ENCODE results near the gene BAG3. TPM values are rescaled to one million over a fixed set of nuclear protein-coding genes. Genes with fewer than 3 reads are reported as not detected.
"Not testable (repeated sequence)": the region's sequence is repeated elsewhere in the genome, so short reads cannot be mapped to it uniquely, and the experiment has no call there.

Gene BAG3
- total RNA-seq, 1 donor from 2014 or later, result 50.1 TPM

DNA sequence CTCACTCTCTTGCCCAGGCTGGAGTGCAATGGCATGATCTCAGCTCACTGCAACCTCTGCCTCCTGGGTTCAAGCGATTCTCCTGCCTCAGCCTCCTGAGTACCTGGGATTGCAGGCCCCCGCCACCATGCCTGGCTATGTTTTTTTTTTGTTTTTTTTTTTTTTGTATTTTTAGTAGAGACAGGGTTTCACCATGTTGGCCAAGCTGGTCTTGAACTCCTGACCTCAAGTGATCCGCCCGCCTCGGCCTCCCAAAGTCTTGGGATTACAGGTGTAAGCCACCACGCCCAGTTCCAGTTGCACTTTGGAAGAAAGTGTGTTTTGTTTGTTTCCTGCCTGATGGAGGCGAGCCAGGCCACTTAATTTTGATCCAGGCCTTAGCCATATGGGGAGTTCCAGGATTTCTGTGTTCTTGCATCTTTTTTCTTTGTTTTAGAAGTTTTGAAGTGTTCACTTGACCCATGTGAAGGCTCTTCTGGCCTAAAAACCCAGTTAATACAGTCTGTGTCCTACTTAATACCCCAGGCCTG lies 11.0 kb downstream of the BAG3 start:
- intact Hi-C loops (cut with DNase I); ATAC-seq; DNase-seq (ENCODE audit: low spot score): not testable (repeated sequence)

GRCh38 chr10:119663866-119664698 lies 12.9 kb downstream of the BAG3 start:
- intact Hi-C loops (cut with DNase I), result no loop called here
- DNase-seq (ENCODE audit: low spot score) (no peak), ATAC-seq (peak; percentile 67)

DNA sequence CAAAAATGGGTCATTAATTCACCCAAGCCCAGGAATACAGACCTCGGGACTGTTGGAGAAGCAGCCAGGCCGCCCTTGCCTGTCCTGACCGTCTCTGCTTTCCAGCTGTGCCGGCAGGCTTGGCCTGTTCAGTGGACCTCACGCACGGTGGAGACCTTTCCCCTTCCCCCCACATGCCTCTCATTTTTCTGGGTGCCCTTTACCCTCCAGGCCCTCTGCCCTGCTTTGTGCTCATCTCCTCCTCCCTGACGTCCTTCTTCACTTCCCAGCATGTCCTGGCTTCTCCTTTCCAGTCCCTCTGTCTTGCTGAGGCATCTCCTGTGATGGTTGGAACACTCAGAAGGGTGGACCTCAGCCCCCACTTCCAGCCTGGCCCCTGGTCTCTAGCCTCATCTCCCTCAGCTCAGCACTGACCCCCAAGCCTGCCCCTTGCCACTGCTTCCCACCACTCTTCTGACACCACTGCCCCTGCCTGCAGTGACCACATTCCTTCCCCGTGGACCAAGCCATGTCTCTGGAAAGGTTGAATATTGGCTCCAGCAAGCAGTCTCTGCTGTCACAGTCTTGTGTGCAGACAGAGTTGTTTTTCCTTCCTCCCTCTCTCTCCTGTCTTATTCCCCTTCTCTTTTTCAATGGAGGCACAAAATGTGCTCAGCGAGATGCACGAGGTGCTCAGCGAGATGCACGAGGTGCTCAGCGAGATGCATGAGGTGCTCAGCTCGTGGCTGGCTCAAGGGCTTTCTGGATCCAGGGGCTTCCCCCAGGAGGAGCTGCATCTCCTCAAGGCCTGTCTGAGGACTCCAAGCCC lies 14.9 kb downstream of the BAG3 start:
- DNase-seq (ENCODE audit: low spot score), result no peak
- peak; percentile 43 for ATAC-seq
- intact Hi-C loops (cut with DNase I), result no loop called here

- DNase-seq (ENCODE audit: low spot score) (no peak), ATAC-seq (no peak)
- intact Hi-C loops (cut with DNase I), result no loop called here
These were observed 15.5 kb downstream of the BAG3 start for GRCh38 chr10:119666709-119667004.

DNA sequence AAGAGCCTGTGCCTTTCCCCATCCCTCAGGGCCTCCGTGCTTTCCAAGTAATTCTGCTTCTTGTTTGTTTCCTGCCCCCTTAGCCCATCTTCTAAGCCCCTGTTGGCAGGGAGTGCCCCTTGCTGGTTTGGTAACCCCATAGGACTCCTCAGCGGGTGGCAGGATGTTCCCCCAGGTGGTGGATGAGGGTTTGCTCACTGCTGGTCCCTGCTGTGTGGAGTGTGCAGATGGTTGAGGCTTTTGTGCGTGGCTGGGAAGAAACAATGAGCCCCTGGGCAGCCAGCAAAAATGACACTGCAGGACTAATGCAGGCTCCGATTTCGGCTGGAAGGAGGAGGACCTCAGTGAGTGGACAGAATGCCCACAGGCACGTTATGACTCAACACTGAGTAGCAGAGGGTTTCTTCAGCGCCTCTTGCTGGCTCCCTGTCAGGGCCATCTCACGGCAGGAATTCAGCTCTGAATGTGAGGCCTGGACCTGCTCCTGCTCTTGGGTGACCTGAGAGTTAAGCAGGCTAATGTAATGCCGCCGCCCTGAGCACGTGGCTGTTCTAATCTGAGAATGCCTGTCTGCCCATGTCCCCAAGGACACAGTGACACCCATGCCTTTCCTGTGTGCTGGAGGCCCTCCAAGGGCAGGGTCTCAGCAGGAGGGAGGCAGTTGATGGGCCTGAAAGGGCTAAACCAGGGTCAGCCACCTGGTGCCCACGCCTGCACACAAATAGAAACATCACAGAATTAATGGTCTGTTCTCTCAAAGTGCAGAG lies 16.6 kb downstream of the BAG3 start:
- DNase-seq (ENCODE audit: low spot score), result no peak
- intact Hi-C loops (cut with DNase I), result no loop called here
- peak; percentile 82 for ATAC-seq

DNA sequence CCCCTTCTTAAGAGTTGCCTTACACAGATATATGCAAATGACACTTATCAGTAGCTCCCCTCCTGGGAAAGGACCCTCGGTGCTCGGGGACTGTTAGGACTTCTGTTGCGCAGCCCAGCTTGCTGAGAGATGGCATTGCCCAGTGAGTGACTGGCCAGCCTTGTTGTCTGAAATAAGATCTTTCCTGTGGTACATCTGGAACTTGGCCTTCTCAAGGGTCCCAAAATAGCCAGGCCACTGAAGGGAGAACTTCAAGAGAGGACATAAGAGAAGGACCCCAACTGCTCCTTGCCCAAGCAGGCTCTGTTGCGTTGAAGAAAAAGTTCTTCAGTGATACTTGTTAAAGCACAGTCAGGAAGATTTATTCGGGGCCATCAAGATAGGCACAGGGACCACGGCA lies 17.3 kb downstream of the BAG3 start:
- intact Hi-C loops (cut with DNase I), result no loop called here
- no peak for DNase-seq (ENCODE audit: low spot score)
- no peak for ATAC-seq

DNA sequence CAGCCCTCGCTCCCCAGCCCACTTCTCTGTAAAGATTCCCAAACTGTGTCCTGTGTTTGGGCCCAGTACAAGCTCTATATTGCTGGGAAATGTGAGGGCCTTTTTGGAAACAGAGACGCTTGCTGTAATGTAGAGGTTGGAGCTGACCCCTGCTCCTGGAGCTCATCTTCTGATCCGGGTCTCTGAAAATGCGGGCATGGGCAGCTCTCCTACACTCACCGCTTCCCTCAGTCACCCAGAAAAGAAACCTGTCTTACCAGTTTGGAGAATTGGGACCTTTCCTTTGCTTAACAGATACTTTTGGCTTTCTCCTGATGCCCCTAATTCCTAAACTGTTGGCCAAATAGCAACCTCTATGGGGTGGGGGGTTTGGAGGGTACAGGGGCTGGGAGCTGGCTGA lies 18.2 kb downstream of the BAG3 start:
- intact Hi-C loops (cut with DNase I), result no loop called here
- no peak for ATAC-seq
- DNase-seq (ENCODE audit: low spot score), result no peak

DNA sequence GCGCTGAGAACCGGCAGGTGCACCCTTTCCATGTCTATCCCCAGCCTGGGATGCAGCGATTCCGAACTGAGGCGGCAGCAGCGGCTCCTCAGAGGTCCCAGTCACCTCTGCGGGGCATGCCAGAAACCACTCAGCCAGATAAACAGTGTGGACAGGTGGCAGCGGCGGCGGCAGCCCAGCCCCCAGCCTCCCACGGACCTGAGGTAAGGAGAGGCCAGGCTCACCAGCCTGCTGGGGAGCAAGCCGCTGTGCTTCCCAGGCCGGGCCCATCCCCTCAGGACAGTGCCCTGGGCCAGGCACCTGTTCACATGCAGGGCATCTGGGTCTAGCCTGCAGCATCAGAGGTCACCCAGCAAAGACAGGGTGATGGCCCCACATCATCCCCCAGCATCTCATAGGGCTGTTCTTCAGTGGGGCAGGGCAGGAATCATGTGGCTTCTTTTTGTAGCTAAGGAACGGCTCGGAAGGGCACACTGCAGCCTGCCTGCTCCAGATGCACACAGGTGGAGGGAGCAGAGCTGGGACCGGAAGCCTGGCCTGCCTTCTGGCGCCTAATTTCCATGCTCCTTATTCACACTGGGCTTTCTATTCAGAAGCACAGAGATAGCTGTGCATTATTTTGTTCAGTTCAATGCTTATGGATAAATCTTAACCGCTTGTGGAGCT lies 18.9 kb downstream of the BAG3 start:
- ATAC-seq (no peak), DNase-seq (ENCODE audit: low spot score) (no peak)
- intact Hi-C loops (cut with DNase I), result no loop called here

- no peak for ATAC-seq
- DNase-seq (ENCODE audit: low spot score), result no peak
- intact Hi-C loops (cut with DNase I), result no loop called here
These were observed 19.5 kb downstream of the BAG3 start for GRCh38 chr10:119670717-119671116.

GRCh38 chr10:119671381-119671780 lies 20.2 kb downstream of the BAG3 start:
- DNase-seq (ENCODE audit: low spot score), result no peak
- intact Hi-C loops (cut with DNase I), result no loop called here
- ATAC-seq, result no peak

DNA sequence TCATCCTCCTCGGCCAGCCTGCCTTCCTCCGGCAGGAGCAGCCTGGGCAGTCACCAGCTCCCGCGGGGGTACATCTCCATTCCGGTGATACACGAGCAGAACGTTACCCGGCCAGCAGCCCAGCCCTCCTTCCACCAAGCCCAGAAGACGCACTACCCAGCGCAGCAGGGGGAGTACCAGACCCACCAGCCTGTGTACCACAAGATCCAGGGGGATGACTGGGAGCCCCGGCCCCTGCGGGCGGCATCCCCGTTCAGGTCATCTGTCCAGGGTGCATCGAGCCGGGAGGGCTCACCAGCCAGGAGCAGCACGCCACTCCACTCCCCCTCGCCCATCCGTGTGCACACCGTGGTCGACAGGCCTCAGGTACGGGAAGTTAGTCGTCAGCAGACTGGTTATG lies 21.1 kb downstream of the BAG3 start:
- DNase-seq (ENCODE audit: low spot score) (no peak), ATAC-seq (no peak)
- intact Hi-C loops (cut with DNase I), result no loop called here

- ATAC-seq (no peak), DNase-seq (ENCODE audit: low spot score) (no peak)
- intact Hi-C loops (cut with DNase I), result no loop called here
These were observed 22.1 kb downstream of the BAG3 start for GRCh38 chr10:119673271-119673670.

DNA sequence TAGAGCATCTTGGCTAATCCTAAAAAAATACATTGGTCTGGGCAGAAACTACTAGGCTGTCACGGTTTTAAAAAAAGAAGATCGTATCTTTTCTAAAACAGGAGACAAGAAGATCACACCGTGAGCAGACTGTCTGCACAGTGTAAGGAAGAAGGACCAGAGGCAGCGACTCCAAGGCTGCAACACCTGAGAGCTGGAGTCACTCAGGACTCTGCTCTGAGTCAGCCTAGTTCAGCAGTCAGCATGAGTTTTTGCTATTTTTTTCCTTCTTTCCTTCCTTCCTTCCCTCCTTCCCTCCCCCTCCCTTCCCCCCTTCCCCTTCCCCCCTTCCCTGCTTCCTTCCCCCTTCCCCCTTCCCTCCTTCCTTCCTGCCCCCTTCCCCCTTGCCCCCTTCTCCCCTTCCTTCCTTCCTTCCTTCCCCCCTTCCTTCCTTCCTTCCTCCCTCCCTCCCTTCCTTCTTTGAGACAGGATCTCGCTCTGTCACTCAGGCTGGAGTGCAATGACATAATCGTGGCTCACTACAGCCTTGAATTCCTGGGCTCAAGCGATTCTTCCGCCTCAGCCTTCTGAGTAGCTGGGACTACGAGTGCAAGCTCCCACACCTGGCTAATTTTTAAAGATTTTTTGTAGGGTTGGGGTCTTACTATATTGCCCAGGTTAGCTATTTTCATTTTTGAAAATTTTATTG lies 24.4 kb downstream of the BAG3 start:
- no peak for DNase-seq (ENCODE audit: low spot score)
- ATAC-seq, result no peak
- intact Hi-C loops (cut with DNase I), result no loop called here

DNA sequence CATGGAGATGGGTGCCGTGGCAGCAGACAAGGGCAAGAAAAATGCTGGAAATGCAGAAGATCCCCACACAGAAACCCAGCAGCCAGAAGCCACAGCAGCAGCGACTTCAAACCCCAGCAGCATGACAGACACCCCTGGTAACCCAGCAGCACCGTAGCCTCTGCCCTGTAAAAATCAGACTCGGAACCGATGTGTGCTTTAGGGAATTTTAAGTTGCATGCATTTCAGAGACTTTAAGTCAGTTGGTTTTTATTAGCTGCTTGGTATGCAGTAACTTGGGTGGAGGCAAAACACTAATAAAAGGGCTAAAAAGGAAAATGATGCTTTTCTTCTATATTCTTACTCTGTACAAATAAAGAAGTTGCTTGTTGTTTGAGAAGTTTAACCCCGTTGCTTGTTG lies 25.9 kb downstream of the BAG3 start:
- intact Hi-C loops (cut with DNase I), result no loop called here
- no peak for ATAC-seq
- DNase-seq (ENCODE audit: low spot score), result no peak

DNA sequence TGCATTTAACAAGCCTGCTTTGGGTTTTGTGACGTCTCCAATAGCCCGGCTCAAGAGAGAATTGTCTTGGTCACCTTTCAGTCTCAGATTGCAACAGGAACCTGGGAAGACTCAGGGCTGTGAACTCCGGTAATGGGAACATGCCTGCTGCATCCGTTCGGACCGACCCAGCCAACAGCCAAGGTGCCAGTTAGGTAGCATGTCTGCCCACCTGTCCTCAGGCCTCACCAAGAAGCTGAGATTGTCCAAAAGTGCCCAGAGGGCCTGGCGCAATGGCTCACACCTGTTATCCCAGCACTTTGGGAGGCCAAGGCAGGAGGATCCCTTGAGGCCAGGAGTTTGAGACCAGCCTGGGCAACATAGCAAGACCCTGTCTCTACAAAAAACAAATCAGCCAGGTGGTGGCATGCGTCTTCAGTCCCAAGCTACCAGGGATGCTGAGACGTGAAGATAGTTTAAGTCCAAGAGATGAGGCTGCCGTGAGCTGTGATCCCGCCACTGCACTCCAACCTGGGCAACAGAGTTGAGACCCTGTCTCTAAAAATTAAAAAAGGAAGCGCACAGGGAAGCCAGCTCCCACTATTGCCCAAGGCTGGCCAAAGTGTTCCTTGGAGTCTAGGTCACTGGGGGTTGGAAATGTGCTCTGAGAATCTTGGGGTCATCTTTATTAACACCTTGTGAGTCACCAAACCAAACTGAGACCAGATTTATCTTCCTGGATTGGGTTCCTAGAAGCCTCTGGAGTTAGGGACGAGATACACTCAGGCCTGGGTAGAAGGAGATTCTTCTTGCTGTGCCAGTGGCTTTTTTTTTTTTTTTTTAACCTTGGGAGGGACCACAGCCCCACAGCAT lies 26.9 kb downstream of the BAG3 start:
- DNase-seq (ENCODE audit: low spot score) (no peak), ATAC-seq (no peak)
- intact Hi-C loops (cut with DNase I), result no loop called here

DNA sequence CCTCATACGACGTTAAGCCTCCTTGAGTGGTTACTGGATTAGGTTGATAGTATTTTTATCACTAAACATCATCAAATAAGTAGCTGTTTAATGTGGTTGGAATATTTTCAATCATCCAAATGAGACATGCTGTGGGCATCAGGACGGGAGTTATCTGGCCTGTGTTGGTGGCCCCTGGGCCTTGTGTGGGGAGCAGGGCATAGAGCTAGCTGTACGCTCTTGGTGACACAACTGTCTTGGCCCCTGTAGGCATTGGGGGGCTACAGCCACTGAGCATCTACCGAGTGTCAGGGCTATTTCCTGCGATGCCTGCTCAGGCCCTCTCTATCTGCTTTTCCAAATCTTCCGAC lies 28.3 kb downstream of the BAG3 start:
- intact Hi-C loops (cut with DNase I), result no loop called here
- ATAC-seq (no peak), DNase-seq (ENCODE audit: low spot score) (no peak)

DNA sequence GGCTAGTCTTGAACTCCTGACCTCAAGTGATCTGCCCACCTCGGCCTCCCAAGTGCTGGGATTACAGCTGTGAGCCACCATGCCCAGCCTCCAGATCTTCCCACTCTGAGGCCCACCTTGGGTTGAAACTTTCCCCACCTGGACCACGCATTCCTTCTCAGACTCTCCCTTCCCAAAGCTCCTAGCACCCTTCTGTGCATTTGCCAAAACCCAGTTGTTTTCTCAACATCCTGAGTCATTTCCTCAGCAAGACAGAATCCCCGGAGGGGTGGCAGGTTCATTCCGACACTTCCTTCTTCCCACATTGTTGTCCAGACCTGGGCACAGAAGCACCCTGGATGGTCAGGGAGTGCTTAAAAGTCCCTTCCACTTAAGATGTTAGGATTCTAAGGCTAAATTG lies 28.9 kb downstream of the BAG3 start:
- no peak for ATAC-seq
- no peak for DNase-seq (ENCODE audit: low spot score)

DNA sequence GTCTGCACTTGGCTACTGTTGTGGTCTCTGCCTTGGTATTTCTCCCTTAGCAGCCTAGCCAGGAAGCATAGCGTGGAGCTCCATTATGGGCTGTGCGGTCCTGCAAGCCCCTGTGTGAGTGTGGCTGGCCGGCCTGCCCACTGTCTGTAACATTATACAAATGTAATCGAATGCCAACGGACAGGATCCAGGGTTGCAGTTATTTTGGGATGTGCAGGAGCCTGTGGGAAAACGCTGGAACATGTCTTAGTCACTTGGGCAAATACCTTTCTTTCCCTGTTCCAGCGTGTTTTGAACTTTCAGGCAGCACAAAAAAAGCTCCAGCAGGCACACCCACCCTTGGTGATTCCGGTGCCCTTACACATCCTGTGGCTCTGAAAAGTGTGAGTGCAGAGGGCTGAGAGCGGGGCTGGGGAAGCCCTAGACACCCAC lies 29.5 kb downstream of the BAG3 start:
- ATAC-seq (no peak), DNase-seq (ENCODE audit: low spot score) (no peak)
- intact Hi-C loops (cut with DNase I), result loop anchor here (10.0 kb wide), 1 partner anchor 184 kb away; no protein-coding TSS in a partner anchor

More for the DNA sequence above, 28.9 kb downstream of the BAG3 start:
- intact Hi-C loops (cut with DNase I), result loop anchor here (10.0 kb wide), 1 partner anchor 185 kb away; no protein-coding TSS in a partner anchor
